ENCODE results near the gene TTC17. TPM values are rescaled to one million over a fixed set of nuclear protein-coding genes. Genes with fewer than 3 reads are reported as not detected.
"Not testable (repeated sequence)": the region's sequence is repeated elsewhere in the genome, so short reads cannot be mapped to it uniquely, and the experiment has no call there.

Gene TTC17
- total and polyA plus RNA-seq, 2 of the 4 experiments (the other 2 are of a cell fraction): 56.3 to 61.3 TPM

- H3K9me1 ChIP-seq (ENCODE audit: insufficient read depth, low read length): 0 out of 2 replicates have a peak, but pooled peaks cover 3% of the 10 kb centered on the region
- H3K9me3 ChIP-seq (ENCODE audit: control insufficient read depth, insufficient read depth, low read length): no peaks in the 10 kb centered on the region
- no peak overlapping the region for H3K56ac ChIP-seq (ENCODE audit: extremely low read depth, insufficient read depth, low read length)
- no peak overlapping the region for H2BK20ac ChIP-seq (ENCODE audit: low read depth, low read length)
- H2BK120ac ChIP-seq (ENCODE audit: low read depth, low read length): no peak overlapping the region
- no peak overlapping the region for H4K8ac ChIP-seq (ENCODE audit: low read depth in 2 of 2, low read length in 2 of 2)
- no peak overlapping the region for H3K14ac ChIP-seq (replicated peaks; ENCODE audit: low read depth, low read length)
- TF ChIP-seq MAZ (IDR thresholded peaks at IDR 0.05; ENCODE audit: borderline replicate concordance, low read depth, low read length) (no peak), NFE2L2 (IDR thresholded peaks at IDR 0.05; ENCODE audit: low read depth, low read length) (no peak)
- H3K9ac ChIP-seq (ENCODE audit: low read depth, low read length): no peak overlapping the region
- H3K27ac ChIP-seq (ENCODE audit: insufficient read depth, low read length): no peak overlapping the region
- H3K4me2 ChIP-seq (ENCODE audit: low read depth, low read length): no peak overlapping the region
- BruUV-seq (replicated peaks): no TSS peak
- DNase-seq: no peak
- no peak for ATAC-seq (ENCODE audit: low read depth)
- in situ Hi-C loops (cut with MboI; ENCODE audit: low sequenced_read_pairs) (no loop called here), dilution Hi-C loops (cut with HindIII; ENCODE audit: low sequenced_read_pairs, unreplicated experiment) (no loop called here), intact Hi-C loops (cut with micrococcal nuclease) (no loop called here)
- no peak overlapping the region for H2BK15ac ChIP-seq (ENCODE audit: low read depth, low read length)
- POLR2A ChIA-PET (ENCODE audit: unreplicated experiment): no interaction called here
- no peak overlapping the region for H4K91ac ChIP-seq (ENCODE audit: insufficient read depth, low read depth, low read length)
- no peak overlapping the region for H3K4me3 ChIP-seq (ENCODE audit: insufficient read depth, low read depth, low read length)
- peaks cover 0 to 3% of the 10 kb centered on the region in 2 experiments; a peak in 1 of 4 replicates for H3K79me1 ChIP-seq (ENCODE audit: low read depth in 1 of 2, low read length in 2 of 2)
- 100% methylated on average over 3 of the region's 6 CpGs; no CpG with 5 or more reads in 1 of the 2 experiments for WGBS, 2 experiments (ENCODE audit: extremely low coverage in 2 of 2, insufficient read length in 1 of 2)
- H3K4ac ChIP-seq (ENCODE audit: low read depth, low read length): no peak overlapping the region
- 0 out of 2 replicates have a peak, but pooled peaks cover 3% of the 10 kb centered on the region for H3K4me1 ChIP-seq (ENCODE audit: control insufficient read depth, insufficient read depth, low read length)
- H4K20me1 ChIP-seq (ENCODE audit: insufficient read depth, low read length): no peaks in the 10 kb centered on the region
- no peak overlapping the region for H4K5ac ChIP-seq (ENCODE audit: low read depth, low read length)
- no peak overlapping the region for H2BK5ac ChIP-seq (ENCODE audit: low read depth, low read length, poor library complexity, severe bottlenecking)
- H3K36me3 ChIP-seq (ENCODE audit: control insufficient read depth, insufficient read depth, low read length): peaks cover 42% of the 10 kb centered on the region
- no peak overlapping the region for H2AFZ ChIP-seq (replicated peaks; ENCODE audit: low read length, poor library complexity)
- no peak overlapping the region for H3K23ac ChIP-seq (ENCODE audit: low read depth, low read length)
- H2AK5ac ChIP-seq (ENCODE audit: low read depth, low read length): no peak overlapping the region
- H3K18ac ChIP-seq (ENCODE audit: low read depth, low read length): no peak overlapping the region
- no peak overlapping the region for H2AK9ac ChIP-seq (replicated peaks; ENCODE audit: low read depth, low read length, poor library complexity)
- CTCF ChIA-PET: interaction anchor here (0.6 kb wide), 2 partner anchors 11 to 664 kb away, joined by 3 read pairs; no protein-coding TSS in a partner anchor
- no peaks in the 10 kb centered on the region for H3K27me3 ChIP-seq (ENCODE audit: control insufficient read depth, insufficient read depth, low read length)
Observed at GRCh38 chr11:43401252-43401651, 42.5 kb downstream of the TTC17 start.

DNA sequence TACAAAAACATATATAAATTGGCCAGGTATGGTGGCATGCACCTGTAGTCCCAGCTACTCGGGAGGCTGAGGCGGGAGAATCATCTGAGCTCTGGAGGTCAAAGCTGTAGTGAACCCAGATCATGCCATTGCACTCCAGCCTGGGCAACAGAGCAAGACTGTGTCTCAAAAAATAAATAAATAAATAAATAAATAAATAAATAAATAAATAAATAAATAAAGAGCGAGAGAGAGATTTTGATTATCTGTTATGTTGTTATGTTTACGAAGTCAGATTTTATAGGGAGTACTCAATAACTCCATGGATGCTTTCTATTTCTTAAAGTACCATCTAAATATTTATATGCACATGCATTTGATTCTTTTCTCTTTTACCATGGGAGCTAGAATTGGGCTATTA is 43.1 kb downstream of the TTC17 start:
- H3K9me3 ChIP-seq (ENCODE audit: control insufficient read depth, insufficient read depth, low read length); CTCF ChIA-PET; in situ Hi-C loops (cut with MboI; ENCODE audit: low sequenced_read_pairs); H4K5ac ChIP-seq (ENCODE audit: low read depth, low read length); H4K20me1 ChIP-seq (ENCODE audit: insufficient read depth, low read length); H3K23ac ChIP-seq (ENCODE audit: low read depth, low read length); POLR2A ChIA-PET (ENCODE audit: unreplicated experiment); H3K9me1 ChIP-seq (ENCODE audit: insufficient read depth, low read length); H2BK20ac ChIP-seq (ENCODE audit: low read depth, low read length); H2BK15ac ChIP-seq (ENCODE audit: low read depth, low read length); DNase-seq; H3K79me1 ChIP-seq (ENCODE audit: low read depth in 1 of 2, low read length in 2 of 2); H3K14ac ChIP-seq (replicated peaks; ENCODE audit: low read depth, low read length); H2AK5ac ChIP-seq (ENCODE audit: low read depth, low read length); H3K18ac ChIP-seq (ENCODE audit: low read depth, low read length); H3K4me2 ChIP-seq (ENCODE audit: low read depth, low read length); H4K8ac ChIP-seq (ENCODE audit: low read depth in 2 of 2, low read length in 2 of 2); H2BK5ac ChIP-seq (ENCODE audit: low read depth, low read length, poor library complexity, severe bottlenecking); H3K56ac ChIP-seq (ENCODE audit: extremely low read depth, insufficient read depth, low read length); intact Hi-C loops (cut with micrococcal nuclease); ATAC-seq (ENCODE audit: low read depth); H2AFZ ChIP-seq (replicated peaks; ENCODE audit: low read length, poor library complexity); H3K4me3 ChIP-seq (ENCODE audit: insufficient read depth, low read depth, low read length); H3K27me3 ChIP-seq (ENCODE audit: control insufficient read depth, insufficient read depth, low read length); H2AK9ac ChIP-seq (replicated peaks; ENCODE audit: low read depth, low read length, poor library complexity); H3K4me1 ChIP-seq (ENCODE audit: control insufficient read depth, insufficient read depth, low read length); H3K9ac ChIP-seq (ENCODE audit: low read depth, low read length); dilution Hi-C loops (cut with HindIII; ENCODE audit: low sequenced_read_pairs, unreplicated experiment); H3K4ac ChIP-seq (ENCODE audit: low read depth, low read length); H2BK120ac ChIP-seq (ENCODE audit: low read depth, low read length); H3K27ac ChIP-seq (ENCODE audit: insufficient read depth, low read length); BruUV-seq (replicated peaks); H4K91ac ChIP-seq (ENCODE audit: insufficient read depth, low read depth, low read length): not testable (repeated sequence)
- WGBS, 2 experiments (ENCODE audit: extremely low coverage in 2 of 2, insufficient read length in 1 of 2): 100% methylated on average over 2 of the region's 4 CpGs; no CpG with 5 or more reads in 1 of the 2 experiments
- peaks cover 42% of the 10 kb centered on the region for H3K36me3 ChIP-seq (ENCODE audit: control insufficient read depth, insufficient read depth, low read length)
